ENCODE results near the gene NKAIN4.

- TF ChIP-seq CTCF (conservative IDR thresholded peaks at IDR 0.05; ENCODE audit: low read depth, low read length) (no peak), EZH2phosphoT487 (IDR thresholded peaks at IDR 0.05; ENCODE audit: borderline replicate concordance, low read length) (no peak), EZH2 (IDR thresholded peaks at IDR 0.05; ENCODE audit: low read length, unreplicated experiment) (no peak)
These were observed 3.4 kb upstream of the NKAIN4 start for GRCh38 chr20:63257629-63258028.
